Brain microvascular endothelial cell (primary cell): ENCODE data around the gene CDH4.

Experiments
- DNase-seq: peaks from one replicate; pipeline ENCODE4 v3.0.0-alpha.2; 2020
- H3K27ac ChIP-seq: fragments of 250-450 bp; sonication (Bioruptor Pico); 2 replicates; pipeline ENCODE4 v1.5.1; 2020; ENCODE audit warnings: mild to moderate bottlenecking, moderate library complexity
- H3K27me3 ChIP-seq: fragments of 250-450 bp; sonication (Bioruptor Pico); replicated peaks from 2 replicates; pipeline ENCODE4 v1.5.1; 2020; ENCODE audit warnings: mild to moderate bottlenecking
- H3K36me3 ChIP-seq: fragments of 250-450 bp; sonication (Bioruptor Pico); replicated peaks from 2 replicates; pipeline ENCODE4 v1.5.1; 2020; ENCODE audit warnings: mild to moderate bottlenecking
- H3K4me3 ChIP-seq: 2 replicates; pipeline ENCODE4 v1.5.1; 2011; ENCODE audit warnings: low read depth, mild to moderate bottlenecking, control low read depth, low read length, moderate library complexity
- CTCF ChIP-seq: IDR thresholded peaks from 2 replicates; pipeline ENCODE4 v1.5.1; 2011; ENCODE audit warnings: low read depth, mild to moderate bottlenecking, moderate library complexity, low read length, control low read depth, inconsistent platforms; ENCODE audit errors: missing control alignments
- in situ Hi-C: cut with HindIII; loops from 2 replicates; pipeline ENCODE4 v1.10.0; 2017; ENCODE audit warnings: low sequenced_read_pairs, low pct_ligation_motif_present

The CDH4 gene

GRCh38 chr20:61557621-61558020 lies 305.6 kb downstream of the CDH4 start:
- no peaks in the 10 kb centered on the region for H3K36me3 ChIP-seq
- no peak overlapping the region for H3K4me3 ChIP-seq
- TF ChIP-seq CTCF = no peak
- no peaks in the 10 kb centered on the region for H3K27me3 ChIP-seq
- H3K27ac ChIP-seq = no peak overlapping the region
- in situ Hi-C loops = no loop called here
- no peak for DNase-seq

GRCh38 chr20:61558726-61559125 lies 306.7 kb downstream of the CDH4 start:
- H3K4me3 ChIP-seq = no peak overlapping the region
- in situ Hi-C loops = no loop called here
- TF ChIP-seq CTCF = no peak
- no peaks in the 10 kb centered on the region for H3K36me3 ChIP-seq
- DNase-seq = no peak
- no peak overlapping the region for H3K27ac ChIP-seq
- H3K27me3 ChIP-seq = no peaks in the 10 kb centered on the region

DNA sequence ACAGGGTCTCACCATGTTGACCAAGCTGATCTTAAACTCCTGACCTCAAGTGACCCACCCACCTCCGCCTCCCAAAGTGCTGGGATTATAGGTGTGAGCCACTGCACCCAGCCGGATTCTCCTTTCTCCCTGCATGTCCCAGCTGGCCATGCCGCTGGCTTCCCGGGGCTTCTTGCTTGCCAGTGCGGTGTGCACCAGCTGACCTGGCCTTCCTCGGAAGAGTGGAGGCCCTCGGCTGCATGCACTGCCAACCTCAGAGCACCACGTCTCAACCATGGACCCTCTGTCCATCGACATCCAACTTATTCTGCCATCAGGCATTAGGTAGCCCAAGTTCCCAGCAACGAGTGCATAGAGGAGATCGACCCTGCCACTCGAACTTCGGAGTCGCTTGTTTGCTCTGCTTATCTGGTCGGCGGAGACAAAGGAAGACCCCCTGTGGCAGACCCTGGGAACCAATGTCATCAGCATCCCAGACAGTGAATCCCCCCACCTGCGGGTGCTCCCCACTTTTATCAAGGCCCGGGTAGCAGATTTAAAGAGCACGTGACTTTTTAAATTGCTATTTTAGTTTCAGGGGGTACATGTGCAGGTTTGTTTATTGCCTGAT lies 307.8 kb downstream of the CDH4 start:
- Histone ChIP-seq H3K36me3 (no peaks in the 10 kb centered on the region), H3K27me3 (no peaks in the 10 kb centered on the region), H3K27ac (no peak overlapping the region), H3K4me3 (no peak overlapping the region)
- in situ Hi-C loops = no loop called here
- no peak for DNase-seq
- no peak for TF ChIP-seq CTCF

DNA sequence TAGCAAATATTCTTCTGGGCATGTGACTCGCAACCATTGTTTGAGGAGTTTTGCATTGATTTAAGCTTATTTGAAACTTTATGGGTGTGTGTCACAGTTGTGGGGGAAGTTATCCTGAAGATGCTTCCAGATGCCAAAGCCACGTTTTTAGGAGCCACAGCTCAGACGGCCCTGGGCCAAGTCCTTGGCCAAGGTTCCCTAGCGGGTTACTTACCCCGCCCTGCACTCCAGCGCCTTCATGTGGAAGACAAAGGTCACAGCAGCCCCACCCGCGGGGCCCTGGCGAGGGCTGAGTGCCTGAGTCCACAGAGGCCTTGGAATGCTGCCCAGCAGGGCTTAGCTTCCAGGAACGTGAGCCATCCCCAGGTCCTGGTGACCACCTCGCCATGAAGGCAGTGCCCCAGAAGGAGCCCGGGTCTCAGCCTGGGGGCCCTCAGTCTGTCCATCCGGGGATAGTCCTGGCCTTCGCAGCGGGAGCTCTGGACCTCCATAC lies 308.3 kb downstream of the CDH4 start:
- H3K27ac ChIP-seq = no peak overlapping the region
- no peak for DNase-seq
- no peak overlapping the region for H3K4me3 ChIP-seq
- no peaks in the 10 kb centered on the region for H3K27me3 ChIP-seq
- in situ Hi-C loops = no loop called here
- TF ChIP-seq CTCF = peak; percentile 22
- H3K36me3 ChIP-seq = no peaks in the 10 kb centered on the region

DNA sequence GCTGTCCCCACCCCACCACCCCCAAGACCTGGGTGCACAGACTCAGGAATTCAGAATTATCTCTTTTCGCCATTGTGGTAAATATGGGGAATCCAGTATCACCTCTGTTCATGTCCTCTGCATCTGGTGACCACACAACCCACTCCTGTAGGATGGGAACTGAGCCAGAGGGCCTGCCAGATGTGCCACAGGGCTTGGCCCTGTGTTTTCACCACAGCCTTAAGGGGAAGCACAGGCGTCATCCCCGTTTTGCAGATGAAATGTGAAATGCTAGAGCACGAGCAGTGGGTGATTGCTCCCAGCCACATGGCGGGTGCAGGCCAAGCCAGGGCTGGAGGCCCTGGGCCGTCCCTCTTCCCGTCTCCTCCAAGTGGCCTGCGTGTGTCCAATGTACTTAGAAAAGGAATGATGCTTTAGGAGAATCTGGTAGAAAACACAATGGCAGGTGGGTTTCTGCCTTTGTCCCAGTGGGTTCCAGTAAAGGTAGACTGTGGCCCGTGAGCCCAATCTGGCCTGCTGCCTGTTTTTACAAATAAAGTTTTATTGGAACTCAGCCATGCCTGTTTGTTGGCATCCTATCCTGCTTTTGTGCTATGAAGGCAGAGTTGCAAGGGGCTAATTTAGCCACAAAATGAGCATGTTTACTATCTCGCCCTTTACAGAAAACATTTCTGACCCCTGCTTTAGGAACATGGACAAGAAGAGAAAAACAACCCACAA lies 309.2 kb downstream of the CDH4 start:
- no peaks in the 10 kb centered on the region for H3K27me3 ChIP-seq
- TF ChIP-seq CTCF = no peak
- no peaks in the 10 kb centered on the region for H3K36me3 ChIP-seq
- H3K4me3 ChIP-seq = no peak overlapping the region
- in situ Hi-C loops = no loop called here
- H3K27ac ChIP-seq = no peak overlapping the region
- no peak for DNase-seq
